Testis (tissue), 3 donors: ENCODE data around the gene TWIST2. TPM values are rescaled to one million over a fixed set of nuclear protein-coding genes. Genes with fewer than 3 reads are reported as not detected.

ENCODE experiments used
- DNase-seq: peaks from one replicate; pipeline ENCODE4 v3.0.0-alpha.2; 2019
- H3K27ac ChIP-seq, 2 donors: fragments of 200-600 bp; sonication (generic); one replicate each; pipeline ENCODE4 v1.5.1; 2019
- H3K27me3 ChIP-seq: fragments of 200-600 bp; sonication (generic); one replicate; pipeline ENCODE4 v1.5.1; 2019
- H3K36me3 ChIP-seq: fragments of 200-600 bp; sonication (generic); one replicate; pipeline ENCODE4 v1.5.1; 2017; ENCODE audit warnings: low read depth; ENCODE audit errors: missing control alignments
- H3K4me1 ChIP-seq: fragments of 200-600 bp; sonication (generic); one replicate; pipeline ENCODE4 v1.5.1; 2019
- H3K4me3 ChIP-seq, 2 donors: fragments of 200-600 bp; sonication (generic); one replicate each; pipeline ENCODE4 v1.5.1; 2017 to 2019
- H3K9me3 ChIP-seq: fragments of 200-600 bp; sonication (generic); one replicate; pipeline ENCODE4 v1.5.1; 2017
- CTCF ChIP-seq, 3 experiments: fragments of 450-650 bp in 2 of 3; fragments of 200-600 bp in 1 of 3; sonication (generic) in 1 of 3; IDR thresholded peaks; one replicate each; pipeline ENCODE4 v1.5.1; 2016 to 2019; ENCODE audit warnings: antibody characterized with exemption in 3 of 3, mild to moderate bottlenecking in 2 of 3, moderate library complexity in 1 of 3
- POLR2A ChIP-seq: fragments of 450-650 bp; IDR thresholded peaks from one replicate; pipeline ENCODE4 v1.6.1; 2017; ENCODE audit warnings: antibody characterized with exemption, mild to moderate bottlenecking, moderate library complexity
- WGBS, 2 donors: methylation state at CpG; one replicate each; pipeline ENCODE4 v1.1.5; 2018; 5-methylcytosine and 5-hydroxymethylcytosine counted together
- intact Hi-C: fragments of 100-400 bp; cut with DNase I; formaldehyde crosslinking; loops from one replicate; pipeline ENCODE4 v1.15.1; 2023; ENCODE audit warnings: low total_unique reads
- polyA plus RNA-seq: library from polyadenylated mRNA; stranded (reverse); fragments of 350-450 nt; fragmentation: Illumina TruSeq; extraction: RNeasy Lipid Tissue Mini Kit (QIAGEN cat#74804); gene quantifications from one replicate; pipeline ENCODE4 v1.2.3, GENCODE V29; 2014; ENCODE audit warnings: low read depth, low replicate concordance; ENCODE audit not compliant: insufficient read depth
- total RNA-seq, 2 donors: library from RNA; depleted of rRNA; stranded (reverse); fragments of >200 nt; gene quantifications; one replicate each; pipeline ENCODE4 v1.2.3, GENCODE V29; 2016

Gene TWIST2
- total and polyA plus RNA-seq, 3 donors from 2014 or later, result 5.0 to 11.3 (median 10.3) TPM

- no peak for DNase-seq
- no peaks in the 10 kb centered on the region for H3K27me3 ChIP-seq
- intact Hi-C loops, result no loop called here
- no peak overlapping the region for H3K27ac ChIP-seq
- TF ChIP-seq POLR2A (no peak), CTCF (IDR thresholded peaks at IDR 0.05) (no peak)
- H3K4me3 ChIP-seq, result no peak overlapping the region
- no peaks in the 10 kb centered on the region for H3K36me3 ChIP-seq
- H3K4me1 ChIP-seq, result no peaks in the 10 kb centered on the region
- 89% methylated on average over 15 of the region's 15 CpGs for WGBS, 2 donors
- no peaks in the 10 kb centered on the region for H3K9me3 ChIP-seq
Measured at GRCh38 chr2:238921681-238922319, 73.9 kb downstream of the TWIST2 start.

- TF ChIP-seq CTCF (IDR thresholded peaks at IDR 0.05) (no peak), POLR2A (no peak)
- intact Hi-C loops, result no loop called here
- 75 to 89% methylated on average over 4 to 9 of the region's 9 CpGs for WGBS, 2 donors
Measured at GRCh38 chr2:238922435-238922834, 74.5 kb downstream of the TWIST2 start.

GRCh38 chr2:238924032-238924431 is 76.1 kb downstream of the TWIST2 start:
- TF ChIP-seq POLR2A (no peak), CTCF (IDR thresholded peaks at IDR 0.05) (no peak)
- H3K27ac ChIP-seq, result no peak overlapping the region
- H3K36me3 ChIP-seq, result no peaks in the 10 kb centered on the region
- no peaks in the 10 kb centered on the region for H3K27me3 ChIP-seq
- no peak for DNase-seq
- H3K4me3 ChIP-seq, result no peak overlapping the region
- 76 to 82% methylated on average over 10 to 14 of the region's 14 CpGs for WGBS, 2 donors
- no peaks in the 10 kb centered on the region for H3K9me3 ChIP-seq
- H3K4me1 ChIP-seq, result peaks cover 3% of the 10 kb centered on the region
- intact Hi-C loops, result no loop called here

More at GRCh38 chr2:238922435-238922834, 74.5 kb downstream of the TWIST2 start:
- DNase-seq, result no peak
- Histone ChIP-seq H3K4me3 (no peak overlapping the region), H3K4me1 (no peaks in the 10 kb centered on the region), H3K36me3 (no peaks in the 10 kb centered on the region), H3K9me3 (no peaks in the 10 kb centered on the region), H3K27ac (no peak overlapping the region), H3K27me3 (no peaks in the 10 kb centered on the region)

GRCh38 chr2:238924796-238925195 is 76.9 kb downstream of the TWIST2 start:
- H3K4me3 ChIP-seq, result no peak overlapping the region
- 54 to 67% methylated on average over 13 of the region's 13 CpGs for WGBS, 2 donors
- H3K36me3 ChIP-seq, result no peaks in the 10 kb centered on the region
- no peak overlapping the region for H3K27ac ChIP-seq
- H3K4me1 ChIP-seq, result peaks cover 11% of the 10 kb centered on the region
- no peaks in the 10 kb centered on the region for H3K27me3 ChIP-seq
- no peaks in the 10 kb centered on the region for H3K9me3 ChIP-seq
- intact Hi-C loops, result no loop called here
- no peak for DNase-seq
- TF ChIP-seq CTCF (IDR thresholded peaks at IDR 0.05) (no peak), POLR2A (no peak)

- intact Hi-C loops, result no loop called here
- WGBS, 2 donors, result 92 to 95% methylated on average over 12 to 13 of the region's 13 CpGs
- H3K27me3 ChIP-seq, result no peaks in the 10 kb centered on the region
- H3K4me1 ChIP-seq, result peaks cover 14% of the 10 kb centered on the region
- no peaks in the 10 kb centered on the region for H3K9me3 ChIP-seq
- no peak for TF ChIP-seq CTCF (IDR thresholded peaks at IDR 0.05)
- DNase-seq, result no peak
- H3K36me3 ChIP-seq, result no peaks in the 10 kb centered on the region
- no peak overlapping the region for H3K4me3 ChIP-seq
- no peak overlapping the region for H3K27ac ChIP-seq
Measured at GRCh38 chr2:238925281-238925680, 77.4 kb downstream of the TWIST2 start.
